Astrocyte of the cerebellum (primary cell): Measurements from ENCODE around the gene SLAMF7.

ENCODE experiments used
- DNase-seq: peaks from one replicate; pipeline ENCODE4 v3.0.0-alpha.2; 2011; ENCODE audit warnings: low read depth
- H3K4me3 ChIP-seq: 2 replicates; pipeline ENCODE4 v1.5.1; 2011; ENCODE audit warnings: mild to moderate bottlenecking, low read depth, low read length, moderate library complexity
- CTCF ChIP-seq: IDR thresholded peaks from 2 replicates; pipeline ENCODE4 v1.5.1; 2012; ENCODE audit warnings: low read length, low read depth, moderate library complexity, mild to moderate bottlenecking; ENCODE audit errors: missing control alignments
- in situ Hi-C: cut with HindIII; loops from 2 replicates; pipeline ENCODE4 v1.10.0; 2017; ENCODE audit warnings: low sequenced_read_pairs

The SLAMF7 gene

DNA sequence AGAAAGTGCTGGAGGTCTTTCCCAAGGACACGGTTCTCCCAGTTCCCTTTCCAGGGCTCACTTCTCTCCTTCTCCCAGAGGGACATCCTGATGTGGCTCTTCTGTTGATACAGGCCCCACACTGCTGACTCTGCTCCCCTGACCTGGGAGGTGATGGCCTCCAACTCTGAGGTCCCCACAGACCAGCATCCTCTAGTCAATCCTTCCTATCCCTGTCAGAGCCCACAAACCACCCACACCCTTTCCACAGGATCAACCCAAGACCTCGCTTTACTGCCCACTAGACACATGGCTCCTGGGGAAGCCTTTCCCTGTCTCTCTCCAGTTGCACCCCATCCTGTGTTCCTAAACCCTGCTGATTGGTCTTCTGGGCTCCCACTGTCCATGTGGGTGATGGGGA, 11.6 kb downstream of the SLAMF7 start:
- in situ Hi-C loops, result no loop called here
- TF ChIP-seq CTCF, result no peak
- DNase-seq, result no peak
- H3K4me3 ChIP-seq, result no peak overlapping the region

GRCh38 chr1:160752406-160752805, 13.4 kb downstream of the SLAMF7 start:
- no peak overlapping the region for H3K4me3 ChIP-seq
- in situ Hi-C loops, result no loop called here
- DNase-seq, result no peak
- TF ChIP-seq CTCF, result no peak

GRCh38 chr1:160752924-160753323, 13.9 kb downstream of the SLAMF7 start:
- DNase-seq, result no peak
- H3K4me3 ChIP-seq, result no peak overlapping the region
- in situ Hi-C loops, result no loop called here
- no peak for TF ChIP-seq CTCF

DNA sequence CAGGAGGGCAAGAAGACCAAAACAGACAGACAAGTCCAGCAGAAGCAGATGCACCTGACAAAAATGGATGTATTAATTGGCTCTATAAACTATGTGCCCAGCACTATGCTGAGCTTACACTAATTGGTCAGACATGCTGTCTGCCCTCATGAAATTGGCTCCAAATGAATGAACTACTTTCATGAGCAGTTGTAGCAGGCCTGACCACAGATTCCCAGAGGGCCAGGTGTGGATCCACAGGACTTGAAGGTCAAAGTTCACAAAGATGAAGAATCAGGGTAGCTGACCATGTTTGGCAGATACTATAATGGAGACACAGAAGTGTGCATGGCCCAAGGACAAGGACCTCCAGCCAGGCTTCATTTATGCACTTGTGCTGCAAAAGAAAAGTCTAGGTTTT, 14.5 kb downstream of the SLAMF7 start:
- DNase-seq, result no peak
- TF ChIP-seq CTCF, result no peak
- no peak overlapping the region for H3K4me3 ChIP-seq
- in situ Hi-C loops, result no loop called here

DNA sequence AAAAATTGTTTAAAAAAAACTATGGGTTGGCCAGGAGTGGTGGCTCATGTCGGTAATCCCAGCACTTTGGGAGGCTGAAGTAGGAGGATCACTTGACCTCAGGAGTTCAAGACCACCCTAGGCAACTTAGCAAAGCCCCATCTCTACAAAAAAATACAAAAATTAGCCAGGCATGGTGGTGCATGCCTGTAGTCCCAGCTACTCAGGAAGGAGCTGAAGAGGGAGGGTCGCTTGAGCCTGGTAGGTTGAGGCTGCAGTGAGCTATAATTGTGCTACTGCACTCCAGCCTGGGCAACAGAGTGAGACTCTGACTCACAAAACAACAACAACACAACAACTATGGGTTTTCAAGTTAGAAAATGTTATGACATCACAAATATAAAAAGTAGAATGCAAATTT, 16.4 kb downstream of the SLAMF7 start:
- no peak overlapping the region for H3K4me3 ChIP-seq
- DNase-seq, result no peak
- no peak for TF ChIP-seq CTCF
- in situ Hi-C loops, result no loop called here

DNA sequence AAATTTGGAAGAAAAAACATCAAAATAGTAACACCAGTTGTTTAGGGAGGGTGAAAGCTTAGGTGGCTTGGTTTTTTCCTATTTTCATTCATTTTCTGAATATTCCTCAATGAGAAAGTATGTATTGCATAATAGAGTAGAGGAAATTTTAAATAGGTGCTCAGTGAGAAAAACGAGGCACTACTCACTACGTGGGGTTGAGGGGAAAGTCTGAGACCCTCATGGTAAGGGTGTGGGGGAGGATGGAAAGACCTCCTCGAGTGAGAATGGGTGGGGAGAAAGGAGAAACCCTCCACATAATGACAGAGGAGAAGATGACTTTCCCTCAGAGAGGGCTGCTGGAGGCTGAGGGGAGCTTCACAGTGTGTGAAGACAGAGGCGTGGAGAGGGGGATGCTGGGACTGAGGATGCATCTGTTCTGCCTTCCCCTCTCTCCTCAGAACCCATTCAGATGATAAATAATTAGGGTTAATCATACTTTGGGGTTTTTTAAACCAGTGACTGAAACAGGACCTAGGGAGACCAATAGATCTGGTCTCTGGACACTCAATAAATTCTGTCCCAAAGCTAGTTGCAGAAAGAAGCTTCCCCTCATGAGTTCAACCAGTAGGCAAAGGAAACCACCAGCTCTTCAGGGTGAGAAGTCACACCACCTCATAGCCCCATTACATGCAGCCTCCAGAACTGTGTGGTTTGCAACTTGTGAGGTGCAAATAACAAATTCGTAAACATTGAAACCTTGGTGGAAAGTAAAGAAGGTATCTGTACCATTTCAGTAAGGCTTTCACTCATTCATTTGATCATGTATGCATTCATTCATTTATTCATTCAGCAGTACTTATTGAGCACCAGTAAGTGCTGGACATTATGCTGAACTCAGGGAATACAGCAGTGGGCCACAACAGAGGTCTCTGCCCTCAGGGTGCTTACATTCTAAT, 17.1 kb downstream of the SLAMF7 start:
- in situ Hi-C loops, result no loop called here
- no peak overlapping the region for H3K4me3 ChIP-seq
- DNase-seq, result no peak
- TF ChIP-seq CTCF, result no peak
